Gastrocnemius medialis (tissue), 4 donors: Measurements from ENCODE around the gene YAP1.

ENCODE experiments used
- POLR2A ChIP-seq, 2 donors: fragments of 450-650 bp; IDR thresholded peaks; one replicate each; pipeline ENCODE4 v1.6.1; 2017; ENCODE audit warnings: antibody characterized with exemption in 2 of 2, mild to moderate bottlenecking in 2 of 2, moderate library complexity in 2 of 2
- TF ChIP-seq, protein P1 (sequence below), 5 experiments: fragments of 450-650 bp in 3 of 5; fragments of 200-600 bp in 2 of 5; sonication (generic) in 2 of 5; IDR thresholded peaks in 4 of 5; conservative IDR thresholded peaks in 1 of 5; 1 replicate in 4 of 5; 2 replicates in 1 of 5; pipeline ENCODE4 v1.5.1; 2016 to 2019; ENCODE audit warnings: antibody characterized with exemption in 5 of 5, mild to moderate bottlenecking in 3 of 5, moderate library complexity in 3 of 5

DNA sequence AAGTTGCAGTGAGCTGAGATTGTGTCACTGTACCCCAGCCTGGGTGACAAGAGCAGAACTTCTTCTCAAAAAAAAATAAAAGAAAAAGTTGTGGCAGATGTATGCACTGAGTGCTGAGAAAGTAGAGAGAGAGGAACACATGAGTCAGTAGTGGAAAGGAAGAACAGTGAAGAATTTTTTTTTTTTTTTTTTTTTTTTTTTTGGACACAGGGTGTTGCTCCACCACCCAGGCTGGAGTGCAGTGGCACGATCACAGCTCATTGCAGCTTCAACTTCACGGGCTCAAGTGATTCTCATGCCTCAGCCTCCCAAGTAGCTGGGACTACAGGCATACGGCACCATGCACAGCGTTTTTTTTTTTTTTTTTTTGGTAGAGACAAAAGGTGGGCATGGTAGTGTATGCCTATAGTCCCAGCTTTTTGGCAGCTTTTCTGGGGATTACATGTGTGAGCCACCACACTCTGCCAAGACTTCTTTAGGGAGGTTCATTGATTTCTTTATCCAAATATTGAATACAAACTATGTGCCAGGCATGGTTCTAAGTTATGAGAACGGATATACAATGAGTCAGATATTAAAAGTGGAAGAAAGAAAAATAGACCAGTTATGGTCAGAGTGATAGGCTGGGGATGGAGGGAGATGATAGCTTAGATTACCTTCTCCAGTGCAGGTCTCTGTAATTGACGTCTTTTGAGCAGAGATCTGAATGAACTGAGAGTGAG is 62.0 kb downstream of the YAP1 start:
- TF ChIP-seq, protein P1, sequence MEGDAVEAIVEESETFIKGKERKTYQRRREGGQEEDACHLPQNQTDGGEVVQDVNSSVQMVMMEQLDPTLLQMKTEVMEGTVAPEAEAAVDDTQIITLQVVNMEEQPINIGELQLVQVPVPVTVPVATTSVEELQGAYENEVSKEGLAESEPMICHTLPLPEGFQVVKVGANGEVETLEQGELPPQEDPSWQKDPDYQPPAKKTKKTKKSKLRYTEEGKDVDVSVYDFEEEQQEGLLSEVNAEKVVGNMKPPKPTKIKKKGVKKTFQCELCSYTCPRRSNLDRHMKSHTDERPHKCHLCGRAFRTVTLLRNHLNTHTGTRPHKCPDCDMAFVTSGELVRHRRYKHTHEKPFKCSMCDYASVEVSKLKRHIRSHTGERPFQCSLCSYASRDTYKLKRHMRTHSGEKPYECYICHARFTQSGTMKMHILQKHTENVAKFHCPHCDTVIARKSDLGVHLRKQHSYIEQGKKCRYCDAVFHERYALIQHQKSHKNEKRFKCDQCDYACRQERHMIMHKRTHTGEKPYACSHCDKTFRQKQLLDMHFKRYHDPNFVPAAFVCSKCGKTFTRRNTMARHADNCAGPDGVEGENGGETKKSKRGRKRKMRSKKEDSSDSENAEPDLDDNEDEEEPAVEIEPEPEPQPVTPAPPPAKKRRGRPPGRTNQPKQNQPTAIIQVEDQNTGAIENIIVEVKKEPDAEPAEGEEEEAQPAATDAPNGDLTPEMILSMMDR (IDR thresholded peaks at IDR 0.05 in 4 of 5, conservative IDR thresholded peaks at IDR 0.05 in 1 of 5): no peak
- no peak for TF ChIP-seq POLR2A (IDR thresholded peaks at IDR 0.05)
